Ascending aorta (tissue), 2 donors: ENCODE results near the gene SND1. TPM values are rescaled to one million over a fixed set of nuclear protein-coding genes. Genes with fewer than 3 reads are reported as not detected.

Experiments
- DNase-seq, 2 donors: peaks; one replicate each; pipeline ENCODE4 v3.0.0-alpha.2; 2019; ENCODE audit warnings: low spot score in 2 of 2
- H3K27ac ChIP-seq, 2 donors: fragments of 200-600 bp; sonication (generic); one replicate each; pipeline ENCODE4 v1.5.1; 2016 to 2017; ENCODE audit warnings: mild to moderate bottlenecking in 1 of 2
- H3K27me3 ChIP-seq: fragments of 200-600 bp; sonication (generic); one replicate; pipeline ENCODE4 v1.5.1; 2017
- H3K36me3 ChIP-seq, 2 donors: fragments of 200-600 bp; sonication (generic); one replicate each; pipeline ENCODE4 v1.5.1; 2016
- H3K4me1 ChIP-seq, 2 donors: fragments of 200-600 bp; sonication (generic); one replicate each; pipeline ENCODE4 v1.5.1; 2016 to 2017; ENCODE audit warnings: mild to moderate bottlenecking in 1 of 2
- H3K4me3 ChIP-seq, 2 donors: fragments of 200-600 bp; sonication (generic); one replicate each; pipeline ENCODE4 v1.5.1; 2016 to 2017; ENCODE audit warnings: mild to moderate bottlenecking in 1 of 2
- H3K9me3 ChIP-seq, 2 donors: fragments of 200-600 bp; sonication (generic); one replicate each; pipeline ENCODE4 v1.5.1; 2016
- intact Hi-C: fragments of 100-400 bp; cut with DNase I; formaldehyde crosslinking; loops from one replicate; pipeline ENCODE4 v1.15.1; 2023
- total RNA-seq: library from RNA; depleted of rRNA; stranded (reverse); fragments of >200 nt; gene quantifications from one replicate; pipeline ENCODE4 v1.1.0, GENCODE V29; 2016
- TF ChIP-seq, protein P1 (sequence below), 3 experiments: fragments of 200-600 bp in 2 of 3; fragments of 450-650 bp in 1 of 3; sonication (generic) in 2 of 3; IDR thresholded peaks; one replicate each; pipeline ENCODE4 v1.5.1; 2016 to 2019; ENCODE audit warnings: antibody characterized with exemption in 3 of 3, mild to moderate bottlenecking in 1 of 3, moderate library complexity in 1 of 3

Gene SND1
- total RNA-seq, 1 donor from 2014 or later: 93.8 TPM

DNA sequence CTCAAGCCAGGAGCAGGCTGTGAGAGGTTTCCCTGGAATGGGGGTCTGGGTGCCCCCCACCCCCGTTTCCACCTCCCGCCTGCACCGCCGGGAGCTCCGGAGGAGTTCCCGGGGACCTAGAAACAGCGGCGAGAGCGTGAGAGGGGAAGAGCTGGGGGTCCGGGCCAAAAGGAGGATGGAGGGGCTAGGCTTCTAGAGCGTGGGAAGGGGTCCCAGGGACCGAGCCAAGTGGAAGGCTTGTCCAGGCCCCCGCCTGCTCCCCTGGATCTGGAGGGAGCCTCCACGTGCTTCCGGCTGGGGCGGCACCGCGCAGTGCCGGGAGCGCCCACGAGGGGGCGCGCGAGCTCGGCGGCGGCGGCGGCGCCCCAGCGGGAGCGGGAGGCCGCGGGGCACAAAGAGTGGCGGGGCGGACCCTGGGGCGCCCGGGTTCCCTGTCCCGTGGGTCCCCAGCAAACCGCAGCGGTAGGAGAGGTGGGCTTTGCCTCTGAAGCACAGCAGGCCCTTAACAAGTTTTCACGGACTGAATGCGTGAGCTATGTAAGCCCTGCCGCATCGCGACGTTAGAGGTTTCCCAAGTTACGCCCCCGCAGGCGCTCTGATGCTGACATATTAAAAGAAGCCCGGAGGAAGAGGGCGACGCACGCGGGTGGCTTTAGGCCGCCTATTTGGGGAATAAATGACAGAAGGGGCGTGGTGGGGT is 483.7 kb downstream of the SND1 start:
- Histone ChIP-seq H3K27ac (no peak overlapping the region), H3K27me3 (no peaks in the 10 kb centered on the region), H3K9me3 (no peaks in the 10 kb centered on the region), H3K4me3 (peak overlapping the region; percentile 68 to 72), H3K4me1 (peaks cover 8% of the 10 kb centered on the region in 2 donors), H3K36me3 (no peaks in the 10 kb centered on the region)
- TF ChIP-seq, protein P1, sequence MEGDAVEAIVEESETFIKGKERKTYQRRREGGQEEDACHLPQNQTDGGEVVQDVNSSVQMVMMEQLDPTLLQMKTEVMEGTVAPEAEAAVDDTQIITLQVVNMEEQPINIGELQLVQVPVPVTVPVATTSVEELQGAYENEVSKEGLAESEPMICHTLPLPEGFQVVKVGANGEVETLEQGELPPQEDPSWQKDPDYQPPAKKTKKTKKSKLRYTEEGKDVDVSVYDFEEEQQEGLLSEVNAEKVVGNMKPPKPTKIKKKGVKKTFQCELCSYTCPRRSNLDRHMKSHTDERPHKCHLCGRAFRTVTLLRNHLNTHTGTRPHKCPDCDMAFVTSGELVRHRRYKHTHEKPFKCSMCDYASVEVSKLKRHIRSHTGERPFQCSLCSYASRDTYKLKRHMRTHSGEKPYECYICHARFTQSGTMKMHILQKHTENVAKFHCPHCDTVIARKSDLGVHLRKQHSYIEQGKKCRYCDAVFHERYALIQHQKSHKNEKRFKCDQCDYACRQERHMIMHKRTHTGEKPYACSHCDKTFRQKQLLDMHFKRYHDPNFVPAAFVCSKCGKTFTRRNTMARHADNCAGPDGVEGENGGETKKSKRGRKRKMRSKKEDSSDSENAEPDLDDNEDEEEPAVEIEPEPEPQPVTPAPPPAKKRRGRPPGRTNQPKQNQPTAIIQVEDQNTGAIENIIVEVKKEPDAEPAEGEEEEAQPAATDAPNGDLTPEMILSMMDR (IDR thresholded peaks at IDR 0.05): peak; percentile 45 to 74 (median 49)
- DNase-seq: peak in 1 of 2 donors; percentile 78
- intact Hi-C loops: loop anchor here (1.0 to 10.0 kb wide), 2 partner anchors 74 to 431 kb away; no protein-coding TSS in a partner anchor

DNA sequence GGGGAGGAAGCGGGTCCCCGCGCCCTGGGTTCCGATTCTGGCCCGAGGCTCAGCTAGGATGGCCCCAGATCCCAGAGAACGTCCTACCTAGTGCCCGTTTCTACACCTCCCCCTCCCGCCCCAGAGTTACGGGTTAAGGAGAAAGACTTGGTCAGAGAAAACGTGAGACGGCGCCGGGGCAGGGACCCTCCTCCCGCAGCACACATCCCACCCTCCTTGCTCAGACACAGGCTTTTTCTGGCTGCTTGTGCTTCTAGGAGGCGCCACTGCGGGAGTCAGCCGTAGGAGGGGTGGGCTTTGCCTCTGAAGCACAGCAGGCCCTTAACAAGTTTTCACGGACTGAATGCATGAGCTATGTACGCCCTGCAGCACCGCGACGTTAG is 484.2 kb downstream of the SND1 start:
- Histone ChIP-seq H3K27ac (no peak overlapping the region), H3K4me3 (peak overlapping the region; percentile 68 to 72), H3K36me3 (no peaks in the 10 kb centered on the region), H3K27me3 (no peaks in the 10 kb centered on the region), H3K4me1 (peaks cover 8% of the 10 kb centered on the region in 2 donors), H3K9me3 (no peaks in the 10 kb centered on the region)
- no peak for DNase-seq
- TF ChIP-seq, protein P1 (IDR thresholded peaks at IDR 0.05): no peak
- intact Hi-C loops: loop anchor here (10.0 kb wide), 1 partner anchor 431 kb away; no protein-coding TSS in a partner anchor

DNA sequence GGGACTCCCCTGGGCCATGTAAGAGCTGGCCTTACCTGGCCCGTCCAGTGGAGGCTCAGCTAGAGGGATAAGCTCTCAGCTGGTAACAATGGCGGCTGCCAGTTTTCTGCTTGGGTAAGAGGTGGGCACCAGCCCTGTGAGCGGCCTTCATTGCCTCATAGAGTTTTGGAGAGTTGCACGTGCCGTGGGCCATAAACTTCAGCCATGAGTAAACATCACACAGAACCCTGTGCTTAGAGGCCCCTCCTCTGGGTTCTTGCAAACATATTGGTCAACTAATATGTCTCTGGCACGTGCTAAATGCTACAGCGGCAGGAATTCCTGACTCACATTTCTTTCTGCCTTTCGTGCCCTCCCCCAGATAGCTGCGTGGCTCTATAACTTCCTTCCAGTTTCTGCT is 485.2 kb downstream of the SND1 start:
- Histone ChIP-seq H3K4me1 (peaks cover 8% of the 10 kb centered on the region in 2 donors), H3K9me3 (no peaks in the 10 kb centered on the region), H3K27ac (no peak overlapping the region), H3K27me3 (no peaks in the 10 kb centered on the region), H3K4me3 (no peak overlapping the region), H3K36me3 (no peaks in the 10 kb centered on the region)
- DNase-seq: no peak
- intact Hi-C loops: loop anchor here (10.0 kb wide), 1 partner anchor 432 kb away; no protein-coding TSS in a partner anchor
- TF ChIP-seq, protein P1 (IDR thresholded peaks at IDR 0.05): no peak

DNA sequence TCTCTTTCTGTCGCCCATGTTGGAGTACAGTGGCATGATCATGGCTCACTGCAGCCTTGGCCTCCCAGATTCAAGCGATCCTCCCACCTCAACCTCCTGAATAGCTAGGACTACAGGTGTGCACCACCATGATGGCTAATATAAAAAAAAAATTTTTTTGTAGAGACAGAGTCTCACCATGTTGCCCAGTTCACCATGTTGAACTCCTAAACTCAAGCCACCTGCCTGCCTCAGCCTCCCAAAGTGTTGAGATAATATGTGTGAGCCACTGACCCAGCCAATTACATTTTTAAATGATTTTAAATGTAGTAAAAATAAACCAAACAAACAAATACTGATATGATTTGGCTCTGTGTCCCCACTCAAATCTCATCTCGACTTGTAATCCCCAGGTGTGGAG is 487.4 kb downstream of the SND1 start:
- TF ChIP-seq, protein P1 (IDR thresholded peaks at IDR 0.05): no peak
- intact Hi-C loops: loop anchor here (10.0 kb wide), 1 partner anchor 435 kb away; no protein-coding TSS in a partner anchor
- Histone ChIP-seq H3K36me3 (no peaks in the 10 kb centered on the region), H3K27ac (no peak overlapping the region), H3K4me1 (peaks cover 8% of the 10 kb centered on the region in 2 donors), H3K9me3 (peaks cover 0 to 9% of the 10 kb centered on the region in 2 donors), H3K4me3 (no peak overlapping the region), H3K27me3 (no peaks in the 10 kb centered on the region)
- no peak for DNase-seq

DNA sequence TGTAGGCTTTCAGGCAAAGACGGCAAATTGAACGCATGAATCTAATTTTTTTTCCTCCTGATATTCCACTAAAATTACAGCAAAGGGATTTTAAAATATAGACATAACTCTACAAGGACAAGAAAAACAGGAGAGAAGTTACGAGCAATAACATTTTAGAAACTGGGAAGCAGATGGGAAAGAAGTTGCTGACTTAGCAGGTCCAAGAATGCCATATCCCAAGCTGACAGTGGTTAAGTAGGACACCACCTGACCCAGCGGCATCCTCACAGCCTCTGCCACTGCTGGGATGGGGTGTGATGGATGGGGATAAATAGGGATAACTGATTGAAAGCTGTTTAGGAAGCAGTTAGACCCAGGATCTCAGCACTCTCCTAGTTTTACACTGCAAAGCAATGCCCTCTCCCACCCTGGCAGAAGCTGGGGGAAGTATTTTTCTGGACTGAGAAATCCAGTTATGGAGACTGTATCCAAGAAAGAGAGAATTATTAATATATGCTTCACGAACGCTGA is 489.7 kb downstream of the SND1 start:
- TF ChIP-seq, protein P1 (IDR thresholded peaks at IDR 0.05): no peak
- no peaks in the 10 kb centered on the region for H3K4me1 ChIP-seq
- peaks cover 0 to 9% of the 10 kb centered on the region in 2 donors for H3K9me3 ChIP-seq
- H3K36me3 ChIP-seq: no peaks in the 10 kb centered on the region
- no peak overlapping the region for H3K27ac ChIP-seq
- intact Hi-C loops: no loop called here
- no peaks in the 10 kb centered on the region for H3K27me3 ChIP-seq
- no peak for DNase-seq
- H3K4me3 ChIP-seq: no peak overlapping the region

Other genes starting within 250 kb of the SND1 start
- gene GCC1, start 66.6 kb upstream of the SND1 start, total RNA-seq: 11.2 TPM
- gene ARF5, start 63.8 kb upstream of the SND1 start, total RNA-seq: 264 TPM
- gene FSCN3, start 58.5 kb upstream of the SND1 start, total RNA-seq: not detected
- gene PAX4, start 34.1 kb upstream of the SND1 start, total RNA-seq: not detected